GF-D8 (cell line): Measurements from ENCODE around the gene SLC39A2.

Experiments used
- DNase-seq: peaks from one replicate; lab custom pipeline; 2025; lab: John Stamatoyannopoulos, UW

The SLC39A2 gene

DNA sequence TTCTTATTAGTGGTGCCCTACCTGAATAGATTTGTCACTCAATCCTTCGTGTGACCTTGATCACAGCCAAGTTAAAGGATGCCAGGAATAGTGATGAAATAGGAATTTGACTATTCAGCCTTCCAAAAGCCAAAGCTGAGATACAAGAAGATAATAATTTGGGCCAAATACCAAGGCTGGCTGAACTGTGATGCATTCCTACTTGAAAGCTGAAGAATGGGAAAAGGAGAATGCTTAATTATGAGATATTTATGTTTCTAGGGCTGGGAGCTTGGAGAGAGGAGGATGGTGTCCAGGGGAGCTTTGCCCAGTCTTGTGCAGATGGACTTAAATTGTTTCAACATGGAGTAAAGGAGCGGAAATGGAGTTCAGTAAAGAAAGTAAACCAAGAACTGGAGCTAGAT, 48.3 kb downstream of the SLC39A2 start:
- no peak for DNase-seq

DNA sequence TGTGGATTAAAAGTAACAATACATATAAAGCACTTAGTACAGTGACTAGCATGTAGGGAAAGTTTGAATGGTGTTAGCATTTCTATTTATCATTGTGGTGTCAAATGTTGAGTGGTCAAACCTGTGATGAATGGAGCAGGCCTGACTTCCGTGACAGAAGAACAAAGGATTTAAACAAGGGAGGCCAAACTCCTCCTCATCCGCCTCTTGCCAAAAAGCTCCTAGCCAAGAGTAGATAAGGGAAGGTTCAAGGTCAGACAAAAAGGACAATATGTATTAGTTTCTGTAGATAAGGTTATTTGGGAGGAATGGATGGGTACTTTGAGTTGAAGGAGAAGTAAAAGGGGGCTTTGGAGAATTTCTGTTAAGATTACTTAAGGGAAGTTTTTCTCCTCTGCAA, 49.5 kb downstream of the SLC39A2 start:
- no peak for DNase-seq

DNA sequence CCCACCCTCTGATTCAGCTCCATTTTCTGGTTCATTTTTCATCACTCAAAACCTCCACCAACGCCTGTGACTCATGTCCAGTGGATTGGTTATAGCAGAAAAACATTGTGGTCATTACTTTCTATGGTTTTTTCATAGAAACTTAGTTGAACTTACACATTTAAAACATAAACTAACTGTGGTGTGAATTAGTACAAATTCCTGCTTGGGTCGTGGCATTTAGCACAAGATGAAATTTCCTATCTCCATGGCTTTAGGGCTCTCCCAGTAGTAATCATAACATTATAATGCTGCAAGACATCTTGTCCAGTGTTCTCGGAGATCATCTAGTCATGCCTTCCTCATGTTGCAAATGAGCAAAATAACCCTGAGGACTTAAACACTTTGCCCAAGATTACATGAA, 50.2 kb downstream of the SLC39A2 start:
- DNase-seq, result no peak

DNA sequence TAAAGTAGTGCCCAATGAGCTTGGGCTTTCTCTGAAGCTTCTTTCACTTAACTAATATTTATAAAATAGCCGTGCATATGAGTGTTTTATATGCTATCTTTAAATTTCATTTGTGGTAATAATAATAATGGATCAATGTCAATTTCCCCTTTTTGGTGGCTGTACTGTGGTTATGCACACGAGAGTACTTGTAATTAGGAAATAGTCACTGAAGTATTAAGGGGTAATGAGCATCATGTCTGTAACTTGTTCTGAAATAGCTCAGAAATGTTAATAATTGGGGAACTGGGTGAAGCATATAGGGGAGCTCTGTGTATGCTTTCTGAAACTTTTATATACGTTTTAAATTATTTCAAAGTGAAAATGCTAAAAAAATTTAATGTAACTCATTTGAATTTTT, 51.5 kb downstream of the SLC39A2 start:
- no peak for DNase-seq
